ENCODE measurements around the gene PEPD.

Gene PEPD

GRCh38 chr19:33435706-33436359 lies 85.8 kb downstream of the PEPD start:
- no peak for DNase-seq

GRCh38 chr19:33434886-33435705 lies 86.5 kb downstream of the PEPD start:
- DNase-seq, result no peak

DNA sequence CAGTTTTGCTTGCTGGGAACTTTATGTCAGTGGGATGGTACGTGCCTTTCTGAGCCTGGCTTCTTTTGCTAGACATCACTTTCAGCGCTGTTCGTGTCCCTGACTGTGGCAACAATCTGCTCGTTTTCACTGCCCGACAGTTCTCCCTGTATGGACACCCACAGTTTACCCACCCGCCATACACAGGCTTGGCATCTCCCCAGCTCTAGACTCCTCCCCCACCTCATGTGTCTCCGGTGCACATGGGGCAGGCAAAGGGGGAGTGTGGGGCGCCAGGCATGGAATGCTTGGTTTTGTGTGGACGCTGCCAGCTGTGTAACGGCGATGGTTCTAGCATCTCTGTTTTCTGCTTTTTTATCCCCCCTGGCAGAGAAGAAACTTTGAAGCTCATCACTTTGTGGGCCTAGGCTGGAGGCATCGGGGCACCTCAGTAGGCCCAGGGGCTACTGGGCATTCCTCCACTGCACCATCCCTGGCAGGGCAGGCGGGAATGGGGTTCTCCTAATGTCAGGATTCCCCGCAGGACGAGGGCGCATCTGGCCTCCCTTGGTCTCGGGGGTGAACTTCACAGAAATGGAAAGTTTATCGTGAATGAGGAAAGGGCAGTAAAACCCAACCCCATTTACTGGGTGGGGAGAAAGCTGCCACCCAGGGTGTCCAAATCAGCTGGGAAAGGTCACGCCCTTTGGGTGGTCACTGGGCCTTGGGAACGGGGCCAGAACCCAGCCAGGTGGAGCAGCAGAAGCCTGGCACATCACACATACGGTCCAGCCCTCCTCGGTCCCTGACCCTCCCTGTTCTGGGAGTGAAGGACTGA lies 87.3 kb downstream of the PEPD start:
- no peak for DNase-seq

DNA sequence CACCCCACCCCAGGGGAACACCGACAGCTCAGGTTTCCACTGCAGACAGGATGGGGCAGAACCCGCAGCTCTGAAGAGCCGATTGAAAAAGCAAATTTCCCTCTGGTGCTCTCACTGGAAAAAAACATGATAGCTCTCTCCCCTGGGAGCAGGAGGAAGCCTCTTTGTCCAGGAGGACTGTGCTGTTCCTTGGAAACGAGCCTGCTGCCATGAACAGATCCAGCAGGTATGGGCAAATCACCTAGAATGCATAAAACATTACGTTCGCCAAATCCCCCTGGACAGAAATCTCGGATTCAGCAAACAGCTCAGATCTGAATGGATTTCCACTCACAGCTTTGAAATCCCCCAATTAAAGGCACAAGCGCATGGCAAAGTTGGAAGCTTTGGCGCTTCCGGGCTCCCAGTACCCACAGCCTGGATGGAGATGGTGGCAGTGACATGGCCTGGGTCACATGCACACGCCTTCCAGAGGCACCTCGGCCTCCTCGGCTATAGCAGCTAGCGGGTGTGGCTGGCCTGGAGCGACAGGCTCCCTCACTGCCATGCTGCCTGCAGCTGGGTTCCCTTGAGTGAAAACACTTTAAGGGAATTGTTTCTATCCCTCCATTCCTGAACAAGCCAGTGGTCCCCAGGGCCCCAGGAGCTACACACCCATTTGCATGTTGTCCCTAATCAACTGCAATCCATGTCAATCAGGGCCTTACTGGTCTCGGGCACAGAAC lies 89.0 kb downstream of the PEPD start:
- DNase-seq, result peak; percentile 57

DNA sequence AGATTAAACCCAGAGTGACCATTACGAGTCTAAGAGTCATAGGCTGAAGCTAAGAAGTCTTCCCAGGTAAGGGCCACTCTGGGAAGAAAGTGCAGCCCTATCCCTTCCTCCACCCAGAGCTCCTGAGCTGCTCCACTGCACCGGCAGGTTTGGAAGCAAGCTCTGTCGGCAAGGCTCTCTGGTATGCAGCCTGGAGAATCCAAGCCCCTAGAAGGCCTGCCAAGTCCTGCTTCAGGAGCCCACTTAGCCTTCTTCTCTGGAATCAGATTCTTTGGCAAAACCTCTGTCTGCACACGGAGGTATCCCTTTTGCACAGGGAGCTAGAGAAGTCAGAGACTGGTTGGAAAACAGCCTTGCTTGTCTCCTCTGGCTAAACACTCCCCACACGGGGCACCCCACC lies 89.6 kb downstream of the PEPD start:
- no peak for DNase-seq

DNA sequence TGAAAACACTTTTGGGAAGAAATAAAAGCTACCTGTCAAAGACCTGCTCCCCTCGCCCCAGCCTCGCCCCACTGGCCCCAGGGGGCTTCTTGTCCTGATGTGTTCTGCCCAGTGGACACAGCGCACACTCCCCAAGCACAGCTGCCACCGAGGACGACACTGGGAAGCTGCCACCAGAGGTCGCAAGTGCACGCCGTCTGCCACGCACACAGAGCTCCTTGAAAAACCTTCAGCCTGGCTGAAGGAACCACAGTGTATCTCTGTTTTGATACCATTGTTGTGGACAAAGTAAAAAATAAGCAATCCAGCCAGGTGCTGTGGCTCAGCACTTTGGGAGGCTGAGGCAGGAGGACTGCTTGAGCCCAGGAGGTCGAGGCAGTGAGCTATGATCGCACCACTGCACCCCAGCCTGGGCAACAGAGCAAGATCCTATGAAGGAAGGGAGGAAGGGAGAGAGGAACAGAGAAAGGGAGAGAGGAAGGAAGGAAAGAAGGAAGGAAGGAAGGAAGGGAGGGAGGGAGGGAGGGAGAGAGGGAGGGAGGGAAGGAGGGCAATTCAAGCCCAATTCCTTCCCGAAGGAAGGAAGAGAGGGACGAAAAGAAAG lies 90.8 kb downstream of the PEPD start:
- DNase-seq, result peak; percentile 44

- DNase-seq, result no peak
These were observed 91.5 kb downstream of the PEPD start for GRCh38 chr19:33429891-33430673.

- DNase-seq, result no peak
These were observed 92.9 kb downstream of the PEPD start for GRCh38 chr19:33428627-33429125.

DNA sequence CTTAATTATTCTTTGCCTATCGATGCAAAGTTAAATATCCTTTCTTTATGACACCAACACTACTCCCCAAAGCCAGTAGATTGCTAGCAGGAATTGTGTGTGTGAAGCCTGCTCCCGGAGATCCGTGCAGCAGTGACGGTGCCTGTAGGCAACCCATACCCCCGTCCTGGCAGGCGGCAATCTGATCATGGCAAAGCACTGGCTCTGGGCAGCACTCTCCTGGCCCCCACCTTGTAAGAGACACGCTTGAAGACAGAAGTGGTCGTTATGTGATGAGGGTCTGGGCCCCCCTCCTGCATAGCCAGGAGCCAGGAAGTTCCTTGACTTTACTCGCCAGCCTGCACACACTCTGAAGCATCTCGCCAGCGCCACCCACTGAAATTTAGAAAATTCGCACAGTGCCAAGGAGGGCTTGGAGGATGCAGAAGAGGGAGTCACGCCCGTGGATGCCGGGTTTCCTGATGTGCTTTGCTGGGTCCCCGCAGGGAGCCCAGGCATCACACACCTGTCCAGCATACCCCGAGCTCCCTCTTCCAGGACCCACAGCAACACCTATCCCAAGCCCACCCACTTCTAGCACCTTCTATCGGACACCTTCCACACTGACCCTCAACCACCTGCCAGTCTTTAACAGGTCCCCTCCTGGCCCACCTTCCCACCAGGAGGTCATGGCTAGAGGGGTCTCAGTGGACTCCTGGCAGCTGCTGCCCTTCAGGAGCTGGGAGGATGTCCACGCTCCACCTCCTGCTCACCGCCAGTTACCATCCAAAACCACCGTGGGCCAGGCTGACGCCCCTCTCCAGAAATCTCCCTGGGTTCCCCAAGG lies 93.6 kb downstream of the PEPD start:
- no peak for DNase-seq

- no peak for DNase-seq
These were observed 94.8 kb downstream of the PEPD start for GRCh38 chr19:33426621-33427361.

- no peak for DNase-seq
These were observed 97.4 kb downstream of the PEPD start for GRCh38 chr19:33424181-33424580.

GRCh38 chr19:33422369-33423180 lies 99.0 kb downstream of the PEPD start:
- no peak for DNase-seq

DNA sequence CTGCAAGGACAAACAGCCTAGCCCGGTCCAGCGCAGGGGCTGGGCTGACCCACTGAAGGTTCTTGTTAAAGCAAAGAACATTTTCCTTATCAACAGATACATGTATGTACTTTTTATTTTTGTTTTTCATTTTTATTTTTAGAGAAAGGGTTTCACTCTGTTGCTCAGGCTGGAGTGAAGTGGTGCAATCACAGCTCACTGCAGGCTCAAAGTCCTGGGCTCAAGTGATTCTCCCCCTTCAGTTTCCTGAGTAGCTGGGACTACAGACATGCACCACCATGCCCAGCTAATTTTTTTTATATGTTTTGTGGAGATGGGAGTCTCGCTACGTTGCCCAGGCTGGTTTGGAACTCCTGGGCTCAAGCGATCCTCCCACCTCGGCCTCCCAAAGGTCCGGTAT lies 100.2 kb downstream of the PEPD start:
- DNase-seq, result no peak

- DNase-seq, result no peak
These were observed 100.8 kb downstream of the PEPD start for GRCh38 chr19:33420821-33421220.

- no peak for DNase-seq
These were observed 101.8 kb downstream of the PEPD start for GRCh38 chr19:33419788-33420130.

GRCh38 chr19:33418871-33419787 lies 102.5 kb downstream of the PEPD start:
- no peak for DNase-seq

GRCh38 chr19:33418461-33418860 lies 103.1 kb downstream of the PEPD start:
- DNase-seq, result no peak

- DNase-seq, result no peak
These were observed 103.8 kb downstream of the PEPD start for GRCh38 chr19:33417751-33418150.

Data from NCI-H1092 treated with DMSO at 0.1 percent for 48 hours (cell line).